ENCODE results near the gene INSL3.

INSL3 gene, protein sequence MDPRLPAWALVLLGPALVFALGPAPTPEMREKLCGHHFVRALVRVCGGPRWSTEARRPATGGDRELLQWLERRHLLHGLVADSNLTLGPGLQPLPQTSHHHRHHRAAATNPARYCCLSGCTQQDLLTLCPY

DNA sequence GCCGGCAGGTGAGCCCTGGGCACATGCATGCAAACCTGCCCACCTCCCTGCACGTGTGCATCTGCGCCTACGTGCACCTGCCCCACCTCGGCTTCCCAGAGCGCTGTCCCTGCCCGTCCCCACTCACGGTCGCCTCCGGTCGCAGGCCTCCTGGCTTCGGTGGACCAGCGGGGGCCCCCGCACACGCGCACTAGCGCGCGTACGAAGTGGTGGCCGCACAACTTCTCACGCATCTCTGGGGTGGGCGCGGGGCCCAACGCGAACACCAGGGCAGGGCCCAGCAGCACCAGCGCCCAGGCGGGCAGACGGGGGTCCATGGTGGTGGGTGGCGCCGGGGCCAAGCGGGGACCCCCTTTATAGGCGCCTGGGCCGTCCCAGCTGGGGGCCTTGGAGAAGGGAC is at the start of gene INSL3:
Gene INSL3, minus strand, starts transcription at position 330 of the 400 bp plus-strand sequence. Its CDS starts 13 bp downstream, at position 317.
- no peak for DNase-seq (ENCODE audit: low read depth in 1 of 2, low spot score in 1 of 2)
- TF ChIP-seq JUND (IDR thresholded peaks at IDR 0.05; ENCODE audit: low read depth) = no peak
- in situ Hi-C loops (cut with HindIII; ENCODE audit: low pct_unique_long_range_greater_than_20kb, low sequenced_read_pairs) = no loop called here

DNA sequence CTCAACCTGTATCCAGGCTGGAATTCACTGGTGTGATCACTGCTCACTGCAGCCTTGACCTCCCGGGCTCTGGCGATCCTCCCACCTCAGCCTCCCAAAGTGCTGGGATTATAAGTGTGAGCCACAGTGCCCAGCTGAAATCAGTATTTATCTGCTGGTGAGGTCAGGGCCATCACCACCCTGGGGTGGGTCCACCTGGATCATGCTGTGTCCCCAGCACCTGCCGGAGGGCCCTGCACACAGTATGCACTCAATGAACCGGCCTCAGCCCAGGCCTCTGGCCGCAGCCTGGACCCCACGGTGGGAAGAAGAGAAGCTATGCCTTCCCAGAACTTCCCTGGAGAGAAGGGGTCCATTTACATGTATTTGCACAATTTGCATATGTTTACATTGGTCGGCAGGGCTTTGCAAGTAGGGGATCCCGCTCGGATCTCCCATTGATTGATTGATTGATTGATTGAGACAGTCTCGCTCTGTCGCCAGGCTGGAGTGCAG is 47.8 kb upstream of the INSL3 start:
- DNase-seq (ENCODE audit: low read depth in 1 of 2, low spot score in 1 of 2) = no peak
- in situ Hi-C loops (cut with HindIII; ENCODE audit: low pct_unique_long_range_greater_than_20kb, low sequenced_read_pairs) = no loop called here
- no peak for TF ChIP-seq JUND (IDR thresholded peaks at IDR 0.05; ENCODE audit: low read depth)

DNA sequence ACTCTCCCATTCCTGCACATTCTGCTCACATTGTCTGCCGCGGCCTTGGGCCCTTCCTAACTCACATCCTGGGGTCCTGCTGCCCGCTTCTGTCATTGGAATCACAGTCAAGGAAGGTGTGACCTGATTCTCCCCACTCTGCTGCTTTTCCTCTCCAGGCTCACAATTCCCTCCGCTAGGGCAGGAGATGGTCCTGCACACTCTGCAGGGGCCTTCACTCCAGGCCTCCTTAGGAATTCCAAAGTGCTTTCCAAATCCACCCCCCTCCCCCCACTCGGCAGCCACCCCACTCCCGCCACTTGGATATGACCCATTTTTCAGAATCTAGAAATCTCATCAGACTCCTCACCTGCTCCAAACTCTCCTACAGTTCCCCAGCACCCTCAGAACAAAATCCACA is 47.4 kb upstream of the INSL3 start:
- in situ Hi-C loops (cut with HindIII; ENCODE audit: low pct_unique_long_range_greater_than_20kb, low sequenced_read_pairs) = no loop called here
- DNase-seq (ENCODE audit: low read depth in 1 of 2, low spot score in 1 of 2) = no peak
- TF ChIP-seq JUND (IDR thresholded peaks at IDR 0.05; ENCODE audit: low read depth) = no peak

DNA sequence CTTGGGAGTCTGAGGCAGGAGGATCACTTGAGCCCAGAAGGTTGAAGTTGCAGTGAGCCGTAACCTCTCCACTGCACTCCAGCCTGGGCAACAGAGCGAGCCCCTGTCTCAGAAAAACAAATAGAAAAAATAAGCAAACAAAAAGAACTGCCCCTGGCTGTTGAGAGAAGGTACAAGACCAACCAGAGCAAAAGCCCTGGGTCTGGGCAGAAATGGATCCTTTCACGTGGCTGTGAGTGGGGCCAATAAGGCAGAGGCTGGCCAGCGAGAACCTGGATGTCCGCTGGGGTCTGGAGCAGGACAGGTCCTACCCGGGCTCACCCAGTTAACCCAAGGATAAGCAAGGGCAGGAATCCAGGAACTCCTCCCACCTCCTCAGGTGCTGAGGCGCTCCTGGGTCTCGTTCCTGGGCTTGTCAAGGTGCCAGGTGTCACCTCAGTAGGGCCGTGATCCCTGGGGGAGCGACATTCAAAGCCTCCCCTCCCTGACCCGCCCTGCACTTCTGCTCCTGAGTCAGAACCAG is 45.7 kb upstream of the INSL3 start:
- in situ Hi-C loops (cut with HindIII; ENCODE audit: low pct_unique_long_range_greater_than_20kb, low sequenced_read_pairs) = no loop called here
- peak; percentile 12 to 43 for DNase-seq (ENCODE audit: low read depth in 1 of 2, low spot score in 1 of 2)

DNA sequence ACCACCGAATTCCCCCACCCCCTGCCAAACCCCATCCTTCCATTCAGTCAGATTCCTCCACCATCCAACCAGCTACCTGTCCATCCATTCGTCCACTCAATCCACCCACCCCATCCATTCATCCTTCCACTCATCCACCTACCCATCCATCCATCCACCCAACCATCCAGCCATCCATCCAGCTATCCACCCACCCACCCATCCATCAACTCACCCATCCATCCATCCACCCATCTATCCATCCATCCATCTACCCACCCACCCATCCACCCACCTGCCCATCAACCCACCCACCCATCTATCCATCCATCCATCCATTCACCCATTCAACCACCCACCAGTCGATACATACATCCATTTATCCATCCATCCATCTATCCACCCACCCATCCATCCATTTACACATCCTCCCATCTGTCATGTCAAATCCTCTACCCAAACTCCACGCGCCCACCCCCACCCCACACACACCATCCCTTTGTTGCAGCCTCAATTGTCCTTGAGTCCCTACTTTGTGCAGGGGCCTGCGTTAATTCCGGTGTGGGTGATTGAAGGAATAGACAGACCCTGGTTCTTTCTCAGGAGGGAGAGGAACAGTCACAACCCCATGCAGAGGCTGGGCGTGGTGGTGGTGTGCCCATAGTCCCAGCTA is 45.1 kb upstream of the INSL3 start:
- in situ Hi-C loops (cut with HindIII; ENCODE audit: low pct_unique_long_range_greater_than_20kb, low sequenced_read_pairs) = no loop called here
- no peak for TF ChIP-seq JUND (IDR thresholded peaks at IDR 0.05; ENCODE audit: low read depth)
- DNase-seq (ENCODE audit: low read depth in 1 of 2, low spot score in 1 of 2) = no peak

More for the DNA sequence above, 45.7 kb upstream of the INSL3 start:
- no peak for TF ChIP-seq JUND (IDR thresholded peaks at IDR 0.05; ENCODE audit: low read depth)

DNA sequence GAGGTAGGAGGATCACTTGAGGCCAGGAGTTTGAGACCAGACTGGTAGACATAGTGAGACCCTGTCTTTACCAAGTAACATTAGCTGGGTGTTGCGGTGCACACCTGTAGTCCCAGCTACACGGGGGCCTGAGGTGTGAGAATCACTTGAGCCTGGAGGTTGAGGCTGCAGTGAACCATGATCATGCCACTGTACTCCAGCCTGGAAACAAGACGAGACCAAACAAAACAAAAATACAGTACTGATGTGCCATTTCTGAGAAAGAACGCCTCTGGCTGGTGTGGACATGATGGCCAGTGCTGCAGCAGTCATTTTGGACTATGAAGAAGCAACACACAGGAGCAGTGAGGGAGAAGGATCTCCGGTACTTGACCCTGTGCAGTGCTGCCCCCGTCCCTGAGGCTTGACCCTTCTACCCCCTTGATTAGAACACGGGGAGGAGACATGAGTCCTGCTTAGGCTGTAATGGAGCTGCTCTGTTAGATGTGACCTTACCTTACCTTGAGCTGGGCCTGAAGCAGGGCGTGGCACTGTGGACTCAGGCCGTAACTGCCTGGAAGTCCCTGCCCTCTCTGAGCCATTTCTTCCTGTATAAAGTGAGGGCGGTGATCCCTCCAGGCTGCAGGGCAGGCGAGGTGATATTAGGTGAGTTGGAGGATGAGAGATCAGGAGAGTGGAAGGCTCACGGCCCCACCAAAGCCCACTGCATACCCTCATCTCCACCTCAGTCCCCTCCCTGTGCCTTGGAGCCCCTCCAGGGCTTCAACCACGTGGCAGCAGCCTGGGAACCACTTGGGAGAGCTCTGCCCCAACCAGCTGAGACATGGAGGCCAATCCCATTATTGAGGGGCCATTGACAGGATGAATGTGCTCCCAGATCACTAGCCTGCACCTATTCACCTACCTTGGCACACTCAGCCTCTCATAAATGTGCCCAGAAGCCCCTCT is 44.3 kb upstream of the INSL3 start:
- no peak for TF ChIP-seq JUND (IDR thresholded peaks at IDR 0.05; ENCODE audit: low read depth)
- peak in 1 of 2 experiments; percentile 40 for DNase-seq (ENCODE audit: low read depth in 1 of 2, low spot score in 1 of 2)
- in situ Hi-C loops (cut with HindIII; ENCODE audit: low pct_unique_long_range_greater_than_20kb, low sequenced_read_pairs) = no loop called here

DNA sequence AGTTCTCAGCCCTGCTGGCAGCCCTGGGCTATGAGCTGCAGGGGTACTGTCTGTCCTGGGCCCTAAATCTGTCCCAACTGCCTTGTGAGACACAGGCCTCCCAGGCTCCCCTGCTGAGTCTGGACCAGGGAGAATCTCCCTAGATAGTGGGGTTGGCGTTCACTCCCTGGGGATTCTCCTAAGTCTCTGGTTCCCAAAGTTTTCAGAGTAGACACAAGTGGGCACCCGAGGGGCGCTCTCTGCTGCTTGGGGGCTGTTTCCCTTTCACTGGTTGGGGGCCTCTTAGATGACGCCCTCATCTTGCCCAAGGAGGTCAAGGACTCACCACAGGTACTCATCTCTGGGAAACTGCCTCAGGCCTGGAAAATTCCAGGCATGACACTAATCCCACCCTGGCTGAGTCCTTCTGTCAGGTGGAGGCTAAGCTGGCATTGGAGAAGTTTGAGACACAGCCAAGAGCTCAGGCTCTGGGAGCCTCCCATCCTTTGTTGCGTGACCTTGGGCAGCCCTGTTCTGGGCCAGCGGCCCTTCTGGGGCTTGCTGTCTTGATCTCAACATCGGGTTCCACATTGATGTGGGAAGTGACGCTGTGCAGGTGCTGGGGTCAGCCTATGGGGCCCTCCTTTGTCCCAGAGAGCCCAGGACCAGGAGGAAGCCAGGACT is 42.3 kb upstream of the INSL3 start:
- TF ChIP-seq JUND (IDR thresholded peaks at IDR 0.05; ENCODE audit: low read depth) = no peak
- no peak for DNase-seq (ENCODE audit: low read depth in 1 of 2, low spot score in 1 of 2)
- in situ Hi-C loops (cut with HindIII; ENCODE audit: low pct_unique_long_range_greater_than_20kb, low sequenced_read_pairs) = no loop called here

DNA sequence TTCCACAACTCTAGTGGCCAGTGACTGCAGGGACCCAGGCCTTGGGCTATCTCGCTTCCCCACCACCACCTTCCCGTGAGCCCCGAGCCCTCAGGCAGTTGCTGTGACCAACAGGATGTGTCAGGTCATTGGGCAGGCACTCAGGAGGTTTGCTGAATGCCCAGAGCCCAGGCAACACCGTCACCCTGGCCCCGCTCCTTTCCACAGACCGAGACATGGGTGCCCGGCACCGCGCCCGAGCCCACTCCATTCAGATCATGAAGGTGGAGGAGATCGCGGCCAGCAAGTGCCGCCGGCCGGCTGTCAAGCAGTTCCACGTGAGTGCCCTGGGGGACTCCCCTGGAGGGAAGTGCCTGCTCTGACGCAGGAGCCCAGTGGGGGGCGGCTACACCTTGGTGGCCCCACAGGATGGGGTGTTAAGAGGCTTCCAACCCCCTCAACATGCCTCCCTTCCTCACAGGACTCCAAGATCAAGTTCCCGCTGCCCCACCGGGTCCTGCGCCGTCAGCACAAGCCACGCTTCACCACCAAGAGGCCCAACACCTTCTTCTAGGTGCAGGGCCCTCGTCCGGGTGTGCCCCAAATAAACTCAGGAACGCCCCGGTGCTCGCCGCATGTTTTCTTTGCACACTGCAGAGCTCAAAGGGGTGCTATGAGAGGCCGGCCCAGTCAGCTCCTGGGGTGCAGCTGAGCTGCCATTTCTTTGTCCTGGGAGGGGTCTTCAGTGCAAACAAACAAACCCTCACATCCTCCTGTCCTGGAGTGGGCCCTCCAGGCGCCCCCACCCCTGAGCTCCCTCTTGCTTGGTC is 41.6 kb upstream of the INSL3 start:
- in situ Hi-C loops (cut with HindIII; ENCODE audit: low pct_unique_long_range_greater_than_20kb, low sequenced_read_pairs) = no loop called here
- DNase-seq (ENCODE audit: low read depth in 1 of 2, low spot score in 1 of 2) = no peak
- no peak for TF ChIP-seq JUND (IDR thresholded peaks at IDR 0.05; ENCODE audit: low read depth)

DNA sequence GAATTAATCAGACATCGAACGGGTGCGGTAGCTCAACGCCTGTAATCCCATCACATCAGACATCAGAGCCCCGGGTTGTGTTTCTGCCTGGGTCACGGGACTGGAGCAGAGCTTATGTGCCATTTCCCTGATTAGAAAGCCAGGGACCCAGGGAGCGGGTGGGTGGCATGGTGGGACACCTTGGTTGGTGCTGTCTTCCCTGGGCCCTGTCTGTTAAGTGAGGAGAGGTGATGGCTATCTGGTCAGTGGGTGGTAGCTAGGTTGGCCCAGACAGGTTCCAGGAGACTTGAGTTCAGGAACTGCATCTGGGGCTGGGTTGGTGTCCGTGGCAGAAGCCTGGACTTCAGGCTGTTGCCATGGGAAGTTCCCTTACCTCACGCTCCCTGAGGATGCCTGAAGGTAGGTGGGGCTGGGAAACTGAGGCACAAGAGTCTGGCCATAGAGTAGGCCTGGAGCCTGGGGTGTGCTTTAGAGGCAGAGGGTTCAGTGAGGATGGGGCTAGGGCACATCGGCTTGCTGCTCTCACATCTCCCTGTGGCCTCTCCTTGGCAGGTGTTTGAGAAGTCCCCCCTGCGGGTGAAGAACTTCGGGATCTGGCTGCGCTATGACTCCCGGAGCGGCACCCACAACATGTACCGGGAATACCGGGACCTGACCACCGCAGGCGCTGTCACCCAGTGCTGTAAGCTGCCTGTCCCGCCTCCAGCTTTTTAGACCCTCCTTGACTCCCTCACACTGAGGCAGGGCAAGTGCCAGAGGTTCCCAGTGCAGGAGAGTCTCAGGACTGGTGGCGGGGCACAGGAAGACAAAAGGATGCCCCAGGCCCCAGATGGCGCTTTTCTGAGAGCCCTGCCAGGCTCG is 40.5 kb upstream of the INSL3 start:
- in situ Hi-C loops (cut with HindIII; ENCODE audit: low pct_unique_long_range_greater_than_20kb, low sequenced_read_pairs) = no loop called here
- TF ChIP-seq JUND (IDR thresholded peaks at IDR 0.05; ENCODE audit: low read depth) = no peak
- DNase-seq (ENCODE audit: low read depth in 1 of 2, low spot score in 1 of 2) = no peak

DNA sequence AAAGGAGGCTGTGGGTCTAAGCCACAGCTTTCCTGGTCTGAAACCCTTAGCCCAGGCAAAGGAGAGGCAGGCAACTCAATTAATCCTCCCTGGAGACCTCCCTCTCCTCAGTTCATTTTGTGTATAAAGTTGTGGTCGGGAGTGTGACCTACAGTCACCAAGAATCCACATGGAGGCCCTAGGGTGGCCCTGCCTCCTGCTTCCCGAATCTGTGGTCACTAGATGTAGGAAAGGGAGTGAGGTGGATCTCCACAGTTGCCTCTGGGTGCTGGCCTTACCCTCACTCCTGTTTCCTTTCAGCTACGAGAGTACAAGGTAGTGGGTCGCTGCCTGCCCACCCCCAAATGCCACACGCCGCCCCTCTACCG is 39.7 kb upstream of the INSL3 start:
- no peak for TF ChIP-seq JUND (IDR thresholded peaks at IDR 0.05; ENCODE audit: low read depth)
- DNase-seq (ENCODE audit: low read depth in 1 of 2, low spot score in 1 of 2) = no peak
- in situ Hi-C loops (cut with HindIII; ENCODE audit: low pct_unique_long_range_greater_than_20kb, low sequenced_read_pairs) = no loop called here
